Colonic mucosa (tissue), 4 donors: ENCODE measurements around the gene IFNG. TPM values are rescaled to one million over a fixed set of nuclear protein-coding genes. Genes with fewer than 3 reads are reported as not detected.
"Not testable (repeated sequence)": the region's sequence is repeated elsewhere in the genome, so short reads cannot be mapped to it uniquely, and the experiment has no call there.

Experiments used
- DNase-seq: peaks from one replicate; pipeline ENCODE4 v3.0.0-alpha.2; 2020
- H3K27ac ChIP-seq: fragments of 200-600 bp; one replicate; pipeline ENCODE4 v1.8.0; 2021
- H3K27me3 ChIP-seq: fragments of 200-600 bp; one replicate; pipeline ENCODE4 v1.8.0; 2021
- H3K36me3 ChIP-seq: fragments of 200-600 bp; one replicate; pipeline ENCODE4 v1.8.0; 2021
- H3K4me1 ChIP-seq: fragments of 200-600 bp; one replicate; pipeline ENCODE4 v1.8.0; 2021; ENCODE audit warnings: mild to moderate bottlenecking
- H3K4me3 ChIP-seq: fragments of 200-600 bp; one replicate; pipeline ENCODE4 v1.8.0; 2021
- H3K9ac ChIP-seq, 2 donors: one replicate each; pipeline ENCODE4 v1.7.0; 2013; ENCODE audit warnings: control low read depth in 2 of 2, low read depth in 2 of 2, low read length in 2 of 2
- H3K9me3 ChIP-seq: fragments of 200-600 bp; one replicate; pipeline ENCODE4 v1.8.0; 2021
- CTCF ChIP-seq: fragments of 200-600 bp; IDR thresholded peaks from one replicate; pipeline ENCODE4 v1.8.0; 2022; ENCODE audit warnings: antibody characterized with exemption, mild to moderate bottlenecking
- intact Hi-C: fragments of 100-400 bp; cut with DNase I; formaldehyde crosslinking; loops from one replicate; pipeline ENCODE4 v1.14.1; 2022
- total RNA-seq, 2 donors: library from RNA; stranded (reverse); fragmentation: NEBNext Ultra II Directional in 1 of 2; extraction: Animal tissue kit (Norgen Biotek cat#: 25700) in 1 of 2; gene quantifications; one replicate each; pipeline ENCODE4 v1.2.1, GENCODE V29; 2021
- donor health status: healthy.
- donor health status: DM: no; HTN: no; CAD: no.
- donor health status: DM: no; HTN: no; CAD: no.

Gene IFNG
- total RNA-seq, 2 donors from 2014 or later = 1.1 TPM; not detected in 1

GRCh38 chr12:68175557-68176061, 16.1 kb upstream of the IFNG start:
- Histone ChIP-seq H3K4me3 (no peak overlapping the region), H3K27ac (no peak overlapping the region), H3K27me3 (no peaks in the 10 kb centered on the region), H3K4me1 (no peaks in the 10 kb centered on the region), H3K36me3 (no peaks in the 10 kb centered on the region), H3K9ac (no peak overlapping the region), H3K9me3 (no peaks in the 10 kb centered on the region)
- intact Hi-C loops = no loop called here
- DNase-seq = no peak
- no peak for TF ChIP-seq CTCF

- H3K4me1 ChIP-seq, H3K27me3 ChIP-seq, H3K27ac ChIP-seq, H3K9me3 ChIP-seq, intact Hi-C loops, H3K9ac ChIP-seq, DNase-seq, H3K4me3 ChIP-seq, H3K36me3 ChIP-seq: not testable (repeated sequence)
Observed at GRCh38 chr12:68174761-68175160, 15.2 kb upstream of the IFNG start.

GRCh38 chr12:68173792-68174191, 14.3 kb upstream of the IFNG start:
- Histone ChIP-seq H3K4me3 (no peak overlapping the region), H3K4me1 (no peaks in the 10 kb centered on the region), H3K9ac (no peak overlapping the region), H3K36me3 (no peaks in the 10 kb centered on the region), H3K27ac (no peak overlapping the region), H3K9me3 (no peaks in the 10 kb centered on the region), H3K27me3 (no peaks in the 10 kb centered on the region)
- TF ChIP-seq CTCF = no peak
- DNase-seq = no peak
- intact Hi-C loops = no loop called here

- no peaks in the 10 kb centered on the region for H3K9me3 ChIP-seq
- no peaks in the 10 kb centered on the region for H3K4me1 ChIP-seq
- no peak overlapping the region for H3K9ac ChIP-seq
- DNase-seq = no peak
- H3K27ac ChIP-seq = no peak overlapping the region
- H3K4me3 ChIP-seq = no peak overlapping the region
- H3K27me3 ChIP-seq = no peaks in the 10 kb centered on the region
- no peaks in the 10 kb centered on the region for H3K36me3 ChIP-seq
- intact Hi-C loops = no loop called here
- TF ChIP-seq CTCF = no peak
Observed at GRCh38 chr12:68170726-68171125, 11.2 kb upstream of the IFNG start.

GRCh38 chr12:68169213-68169889, 9.8 kb upstream of the IFNG start:
- Histone ChIP-seq H3K9ac (no peak overlapping the region), H3K27me3 (no peaks in the 10 kb centered on the region), H3K9me3 (no peaks in the 10 kb centered on the region), H3K4me1 (no peaks in the 10 kb centered on the region), H3K27ac (no peak overlapping the region), H3K4me3 (no peak overlapping the region), H3K36me3 (no peaks in the 10 kb centered on the region)
- intact Hi-C loops = no loop called here
- no peak for TF ChIP-seq CTCF
- DNase-seq = no peak

GRCh38 chr12:68166317-68166831, 6.8 kb upstream of the IFNG start:
- no peaks in the 10 kb centered on the region for H3K9me3 ChIP-seq
- no peak for DNase-seq
- no peak overlapping the region for H3K27ac ChIP-seq
- no peak overlapping the region for H3K9ac ChIP-seq
- H3K4me1 ChIP-seq = no peaks in the 10 kb centered on the region
- no peak for TF ChIP-seq CTCF
- H3K27me3 ChIP-seq = no peaks in the 10 kb centered on the region
- no peak overlapping the region for H3K4me3 ChIP-seq
- H3K36me3 ChIP-seq = no peaks in the 10 kb centered on the region
- intact Hi-C loops = no loop called here
